OCI-LY7 (cell line): ENCODE data around the gene AFG1L. TPM values are rescaled to one million over a fixed set of nuclear protein-coding genes. Genes with fewer than 3 reads are reported as not detected.

Experiments used
- BruUV-seq: library from RNA; stranded (reverse); fragments of 400-500 nt; replicated peaks from 2 replicates; lab custom pipeline; 2021; lab: Mats Ljungman, UMichigan
- CTCF ChIA-PET: fragments of 300-600 bp; sonication (Branson Sonifier 250); formaldehyde crosslinking; loops from one replicate; lab custom pipeline; 2022; ENCODE audit warnings: antibody characterized with exemption; ENCODE audit not compliant: unreplicated experiment; lab: Charles Lee
- POLR2A ChIA-PET: fragments of 300-600 bp; sonication (Branson Sonifier 250); formaldehyde crosslinking; loops from one replicate; lab custom pipeline; 2022; ENCODE audit warnings: antibody characterized with exemption; lab: Charles Lee
- DNase-seq: peaks from one replicate; pipeline ENCODE4 v3.0.0-alpha.2; 2015; ENCODE audit warnings: low spot score
- H2AFZ ChIP-seq: fragments of 200-600 bp; sonication (generic), shearing (Covaris generic); 2 replicates; pipeline ENCODE4 v1.6.1; 2014; ENCODE audit warnings: mild to moderate bottlenecking, antibody characterized with exemption, low read length, moderate library complexity
- H3K27ac ChIP-seq: fragments of 200-600 bp; sonication (generic); 2 replicates; pipeline ENCODE4 v1.5.1; 2014; ENCODE audit warnings: mixed run types, low read depth, mild to moderate bottlenecking, moderate library complexity, low read length, inconsistent platforms; ENCODE audit not compliant: poor library complexity, severe bottlenecking
- H3K36me3 ChIP-seq: fragments of 200-600 bp; sonication (generic); 2 replicates; pipeline ENCODE4 v1.6.1; 2014; ENCODE audit warnings: mild to moderate bottlenecking, antibody characterized with exemption, low read length, moderate library complexity, mixed read lengths; ENCODE audit not compliant: insufficient read depth
- H3K4me1 ChIP-seq: fragments of 200-600 bp; sonication (generic); 2 replicates; pipeline ENCODE4 v1.5.1; 2014; ENCODE audit warnings: mild to moderate bottlenecking, low read length; ENCODE audit not compliant: insufficient read depth, poor library complexity, severe bottlenecking
- H3K4me2 ChIP-seq: fragments of 200-600 bp; sonication (generic); 2 replicates; pipeline ENCODE4 v1.6.1; 2014; ENCODE audit warnings: mild to moderate bottlenecking, low read length
- H3K4me3 ChIP-seq: fragments of 200-600 bp; sonication (generic); 2 replicates; pipeline ENCODE4 v1.5.1; 2014; ENCODE audit warnings: mild to moderate bottlenecking, low read depth, low read length; ENCODE audit not compliant: poor library complexity, severe bottlenecking
- H3K79me2 ChIP-seq: fragments of 200-600 bp; sonication (generic); 2 replicates; pipeline ENCODE4 v1.6.1; 2016; ENCODE audit warnings: low read depth, mild to moderate bottlenecking, low read length, moderate library complexity, mixed read lengths; ENCODE audit not compliant: insufficient read depth
- H3K9me2 ChIP-seq: fragments of 200-600 bp; sonication (generic); 2 replicates; pipeline ENCODE4 v1.6.1; 2016; ENCODE audit warnings: mild to moderate bottlenecking, low read length, mixed read lengths; ENCODE audit not compliant: insufficient read depth
- H3K9me3 ChIP-seq: fragments of 200-600 bp; sonication (generic); 2 replicates; pipeline ENCODE4 v1.6.1; 2014; ENCODE audit warnings: mild to moderate bottlenecking, mixed run types, low read length, mixed read lengths
- H4K20me1 ChIP-seq: fragments of 200-600 bp; sonication (generic); 2 replicates; pipeline ENCODE4 v1.6.1; 2014; ENCODE audit warnings: mild to moderate bottlenecking, antibody characterized with exemption, low read length, moderate library complexity, mixed read lengths; ENCODE audit not compliant: insufficient read depth
- CTCF ChIP-seq: fragments of 200-600 bp; sonication (generic); conservative IDR thresholded peaks from 2 replicates; pipeline ENCODE4 v1.5.1; 2014; ENCODE audit warnings: mild to moderate bottlenecking, antibody characterized with exemption, low read length, moderate library complexity, mixed read lengths
- EZH2phosphoT487 ChIP-seq: fragments of 200-600 bp; sonication (generic); IDR thresholded peaks from 2 replicates; pipeline ENCODE4 v1.6.1; 2018; ENCODE audit warnings: low read depth, borderline replicate concordance, mild to moderate bottlenecking, mixed run types, antibody characterized with exemption, low read length, moderate library complexity, mixed read lengths
- intact Hi-C: fragments of 100-400 bp; cut with micrococcal nuclease; formaldehyde crosslinking; loops from one replicate; pipeline ENCODE4 v1.10.0; 2022; ENCODE audit not compliant: unreplicated experiment
- total RNA-seq, 2 experiments: library from RNA; depleted of rRNA in 1 of 2; stranded (reverse); fragments of >200 nt in 1 of 2; shearing (Covaris generic) in 1 of 2; gene quantifications; 2 replicates each; pipeline ENCODE4 v1.2.3, GENCODE V29; 2014 to 2022

Gene AFG1L
- total RNA-seq, 2 experiments from 2014 or later: 8.9 to 9.0 TPM

GRCh38 chr6:108337721-108338120, 42.9 kb downstream of the AFG1L start:
- Histone ChIP-seq H3K36me3 (no peaks in the 10 kb centered on the region), H3K4me2 (no peak overlapping the region), H3K27ac (no peak overlapping the region), H3K9me2 (no peaks in the 10 kb centered on the region), H4K20me1 (no peaks in the 10 kb centered on the region), H2AFZ (no peak overlapping the region), H3K4me3 (no peak overlapping the region), H3K79me2 (no peaks in the 10 kb centered on the region), H3K4me1 (no peaks in the 10 kb centered on the region), H3K9me3 (no peaks in the 10 kb centered on the region)
- ChIA-PET POLR2A (interaction anchor here (1.5 kb wide), 1 partner anchor 13 kb away, joined by 3 read pairs; no protein-coding TSS in a partner anchor), CTCF (no interaction called here)
- no TSS peak for BruUV-seq
- no peak for DNase-seq
- TF ChIP-seq CTCF (no peak), EZH2phosphoT487 (no peak)
- intact Hi-C loops: no loop called here

- ChIA-PET POLR2A (interaction anchor here (0.6 kb wide), 1 partner anchor 1236 kb away, joined by 3 read pairs; no protein-coding TSS in a partner anchor), CTCF (no interaction called here)
- H3K27ac ChIP-seq: no peak overlapping the region
- no peaks in the 10 kb centered on the region for H3K79me2 ChIP-seq
- no peak overlapping the region for H3K4me3 ChIP-seq
- BruUV-seq: no TSS peak
- DNase-seq: no peak
- intact Hi-C loops: no loop called here
- TF ChIP-seq EZH2phosphoT487: no peak
- no peak for TF ChIP-seq CTCF
- H3K4me2 ChIP-seq: no peak overlapping the region
- H3K9me2 ChIP-seq: no peaks in the 10 kb centered on the region
- no peak overlapping the region for H2AFZ ChIP-seq
- no peaks in the 10 kb centered on the region for H3K36me3 ChIP-seq
- no peaks in the 10 kb centered on the region for H3K9me3 ChIP-seq
- H4K20me1 ChIP-seq: no peaks in the 10 kb centered on the region
- H3K4me1 ChIP-seq: no peaks in the 10 kb centered on the region
Measured at GRCh38 chr6:108341372-108341771, 46.5 kb downstream of the AFG1L start.

GRCh38 chr6:108343894-108344293, 49.0 kb downstream of the AFG1L start:
- no TSS peak for BruUV-seq
- no peak for DNase-seq
- Histone ChIP-seq H3K4me2 (no peak overlapping the region), H3K79me2 (no peaks in the 10 kb centered on the region), H3K36me3 (no peaks in the 10 kb centered on the region), H3K27ac (no peak overlapping the region), H3K4me3 (no peak overlapping the region), H2AFZ (no peak overlapping the region), H3K4me1 (no peaks in the 10 kb centered on the region), H4K20me1 (no peaks in the 10 kb centered on the region), H3K9me3 (no peaks in the 10 kb centered on the region), H3K9me2 (no peaks in the 10 kb centered on the region)
- intact Hi-C loops: no loop called here
- ChIA-PET CTCF (no interaction called here), POLR2A (interaction anchor here (1.5 kb wide), 1 partner anchor 22 kb away, joined by 3 read pairs; no protein-coding TSS in a partner anchor)
- TF ChIP-seq CTCF (no peak), EZH2phosphoT487 (no peak)
